Measurements from ENCODE around the gene CRYL1.

DNA sequence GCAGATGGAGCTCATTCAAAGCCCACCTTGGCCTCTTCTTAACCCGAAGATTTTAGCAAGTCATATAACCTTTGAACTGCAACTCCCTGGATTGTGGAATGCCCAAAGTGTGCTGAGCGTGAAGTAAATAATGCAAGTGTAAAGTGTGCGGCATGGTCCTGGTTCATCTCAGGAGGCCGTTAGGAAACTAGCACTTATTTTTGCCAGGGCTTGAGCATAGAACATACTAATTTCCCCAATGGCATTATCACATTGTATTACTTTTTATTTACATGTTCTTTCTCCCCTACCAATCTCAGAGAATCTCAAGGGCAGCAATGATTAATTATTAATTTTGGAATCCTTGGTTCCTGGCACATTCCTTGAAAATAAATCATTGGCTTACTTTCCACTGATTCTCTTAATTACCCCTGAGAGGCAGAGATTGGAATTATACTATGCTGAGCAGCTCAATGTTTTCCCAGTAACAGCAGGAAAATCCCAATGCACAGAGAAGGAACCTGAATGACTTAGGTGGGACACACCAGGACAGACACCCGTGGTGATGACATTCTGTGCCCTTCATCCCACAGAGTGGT, 164.7 kb downstream of the CRYL1 start:
- TF ChIP-seq, protein P1, sequence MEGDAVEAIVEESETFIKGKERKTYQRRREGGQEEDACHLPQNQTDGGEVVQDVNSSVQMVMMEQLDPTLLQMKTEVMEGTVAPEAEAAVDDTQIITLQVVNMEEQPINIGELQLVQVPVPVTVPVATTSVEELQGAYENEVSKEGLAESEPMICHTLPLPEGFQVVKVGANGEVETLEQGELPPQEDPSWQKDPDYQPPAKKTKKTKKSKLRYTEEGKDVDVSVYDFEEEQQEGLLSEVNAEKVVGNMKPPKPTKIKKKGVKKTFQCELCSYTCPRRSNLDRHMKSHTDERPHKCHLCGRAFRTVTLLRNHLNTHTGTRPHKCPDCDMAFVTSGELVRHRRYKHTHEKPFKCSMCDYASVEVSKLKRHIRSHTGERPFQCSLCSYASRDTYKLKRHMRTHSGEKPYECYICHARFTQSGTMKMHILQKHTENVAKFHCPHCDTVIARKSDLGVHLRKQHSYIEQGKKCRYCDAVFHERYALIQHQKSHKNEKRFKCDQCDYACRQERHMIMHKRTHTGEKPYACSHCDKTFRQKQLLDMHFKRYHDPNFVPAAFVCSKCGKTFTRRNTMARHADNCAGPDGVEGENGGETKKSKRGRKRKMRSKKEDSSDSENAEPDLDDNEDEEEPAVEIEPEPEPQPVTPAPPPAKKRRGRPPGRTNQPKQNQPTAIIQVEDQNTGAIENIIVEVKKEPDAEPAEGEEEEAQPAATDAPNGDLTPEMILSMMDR (conservative IDR thresholded peaks at IDR 0.05 in 1 of 2, IDR thresholded peaks at IDR 0.05 in 1 of 2; ENCODE audit: extremely low read depth in 1 of 2, insufficient read depth in 1 of 2, low read depth in 1 of 2, low read length in 2 of 2), result no peak
- no peak for TF ChIP-seq EZH2 (IDR thresholded peaks at IDR 0.05; ENCODE audit: borderline replicate concordance, low read length)
